ENCODE results near the gene SLC46A1. TPM values are rescaled to one million over a fixed set of nuclear protein-coding genes. Genes with fewer than 3 reads are reported as not detected.

SLC46A1 gene
- total RNA-seq, 1 donor from 2014 or later = 23.3 TPM

- no peak overlapping the region for H3K27ac ChIP-seq
- ATAC-seq (no peak), DNase-seq (no peak)
- H3K4me3 ChIP-seq = no peak overlapping the region
- no peak for TF ChIP-seq CTCF (IDR thresholded peaks at IDR 0.05)
- H3K9me3 ChIP-seq = no peaks in the 10 kb centered on the region
- peaks cover 35% of the 10 kb centered on the region for H3K36me3 ChIP-seq
- intact Hi-C loops (cut with DNase I) = no loop called here
- H3K27me3 ChIP-seq (ENCODE audit: low read depth) = no peaks in the 10 kb centered on the region
- H3K4me1 ChIP-seq = peaks cover 18% of the 10 kb centered on the region
These were observed 39.4 kb downstream of the SLC46A1 start for GRCh38 chr17:28366605-28367004.

- no peak for TF ChIP-seq CTCF (IDR thresholded peaks at IDR 0.05)
- ATAC-seq (no peak), DNase-seq (no peak)
- H3K4me3 ChIP-seq = no peak overlapping the region
- no peaks in the 10 kb centered on the region for H3K27me3 ChIP-seq (ENCODE audit: low read depth)
- H3K9me3 ChIP-seq = no peaks in the 10 kb centered on the region
- intact Hi-C loops (cut with DNase I) = no loop called here
- peaks cover 46% of the 10 kb centered on the region for H3K36me3 ChIP-seq
- no peak overlapping the region for H3K27ac ChIP-seq
- H3K4me1 ChIP-seq = peaks cover 7% of the 10 kb centered on the region
These were observed 40.5 kb downstream of the SLC46A1 start for GRCh38 chr17:28365487-28365886.

- no peak for TF ChIP-seq CTCF (IDR thresholded peaks at IDR 0.05)
- Histone ChIP-seq H3K4me1 (peaks cover under 1% of the 10 kb centered on the region), H3K9me3 (no peaks in the 10 kb centered on the region), H3K4me3 (no peak within 1 kb of the TSS), H3K27me3 (ENCODE audit: low read depth) (no peaks in the 10 kb centered on the region), H3K27ac (no peak within 1 kb of the TSS), H3K36me3 (peaks cover 52% of the 10 kb centered on the region)
- intact Hi-C loops (cut with DNase I) = no loop called here
- DNase-seq = no peak
- ATAC-seq = no peak
These were observed 41.2 kb downstream of the SLC46A1 start, which contains the start of gene SEBOX for GRCh38 chr17:28364665-28365363. Gene SEBOX (minus strand): TSS chr17:28365199. CDS start chr17:28365151, 48 bp downstream.

- DNase-seq (no peak), ATAC-seq (no peak)
- intact Hi-C loops (cut with DNase I) = no loop called here
- no peaks in the 10 kb centered on the region for H3K9me3 ChIP-seq
- no peak for TF ChIP-seq CTCF (IDR thresholded peaks at IDR 0.05)
- peaks cover 60% of the 10 kb centered on the region for H3K36me3 ChIP-seq
- no peaks in the 10 kb centered on the region for H3K27me3 ChIP-seq (ENCODE audit: low read depth)
- no peaks in the 10 kb centered on the region for H3K4me1 ChIP-seq
- no peak overlapping the region for H3K4me3 ChIP-seq
- H3K27ac ChIP-seq = no peak overlapping the region
These were observed 42.0 kb downstream of the SLC46A1 start for GRCh38 chr17:28363776-28364650.

- H3K36me3 ChIP-seq = peaks cover 61% of the 10 kb centered on the region
- no peak for ATAC-seq
These were observed 42.8 kb downstream of the SLC46A1 start for GRCh38 chr17:28363186-28363585.

More at GRCh38 chr17:28363186-28363585, 42.8 kb downstream of the SLC46A1 start:
- no peak for DNase-seq
- no peaks in the 10 kb centered on the region for H3K27me3 ChIP-seq (ENCODE audit: low read depth)
- H3K27ac ChIP-seq = no peak overlapping the region
- H3K9me3 ChIP-seq = no peaks in the 10 kb centered on the region
- intact Hi-C loops (cut with DNase I) = no loop called here
- no peak overlapping the region for H3K4me3 ChIP-seq
- peaks cover 5% of the 10 kb centered on the region for H3K4me1 ChIP-seq
- TF ChIP-seq CTCF (IDR thresholded peaks at IDR 0.05) = no peak

Measured in lower lobe of right lung (tissue), 2 donors.